Fibroblast of skin of right quadriceps (primary cell): ENCODE results near the gene PPP1R9B.
A peak's percentile ranks its signal among the peaks of the same experiment; 100 is the strongest.

Experiments
- DNase-seq: peaks from one replicate; pipeline ENCODE4 v3.0.0-alpha.2; 2013

PPP1R9B gene

GRCh38 chr17:50123649-50124349 is 26.7 kb downstream of the PPP1R9B start:
- DNase-seq, result no peak

- DNase-seq, result no peak
Measured at GRCh38 chr17:50122945-50123344, 27.5 kb downstream of the PPP1R9B start.

- DNase-seq, result no peak
Measured at GRCh38 chr17:50120475-50121253, 29.8 kb downstream of the PPP1R9B start.

GRCh38 chr17:50118828-50119218 is 31.7 kb downstream of the PPP1R9B start:
- DNase-seq, result no peak

GRCh38 chr17:50118076-50118827 is 32.2 kb downstream of the PPP1R9B start:
- DNase-seq, result no peak

- DNase-seq, result peak; percentile 55
Measured at GRCh38 chr17:50117202-50118051, 33.0 kb downstream of the PPP1R9B start.

- no peak for DNase-seq
Measured at GRCh38 chr17:50115756-50116155, 34.7 kb downstream of the PPP1R9B start.

- DNase-seq, result peak; percentile 64
Measured at GRCh38 chr17:50114849-50115357, 35.6 kb downstream of the PPP1R9B start.

- DNase-seq, result no peak
Measured at GRCh38 chr17:50114401-50114800, 36.1 kb downstream of the PPP1R9B start.

- DNase-seq, result no peak
Measured at GRCh38 chr17:50113624-50114320, 36.7 kb downstream of the PPP1R9B start.

- no peak for DNase-seq
Measured at GRCh38 chr17:50112694-50113093, 37.8 kb downstream of the PPP1R9B start.

GRCh38 chr17:50111673-50112655 is 38.5 kb downstream of the PPP1R9B start:
- DNase-seq, result no peak

- no peak for DNase-seq
Measured at GRCh38 chr17:50110591-50111349, 39.7 kb downstream of the PPP1R9B start.

GRCh38 chr17:50109785-50110184 is 40.7 kb downstream of the PPP1R9B start:
- no peak for DNase-seq

GRCh38 chr17:50109207-50109606 is 41.3 kb downstream of the PPP1R9B start:
- no peak for DNase-seq

- no peak for DNase-seq
Measured at GRCh38 chr17:50108556-50108955, 41.9 kb downstream of the PPP1R9B start.

GRCh38 chr17:50107790-50108414 is 42.6 kb downstream of the PPP1R9B start:
- peak; percentile 44 for DNase-seq

GRCh38 chr17:50106393-50107131 is 43.9 kb downstream of the PPP1R9B start:
- no peak for DNase-seq
